ENCODE measurements around the gene CPEB3. TPM values are rescaled to one million over a fixed set of nuclear protein-coding genes. Genes with fewer than 3 reads are reported as not detected.
A peak's percentile ranks its signal among the peaks of the same experiment; 100 is the strongest.

CPEB3 gene
- total RNA-seq, 1 donor from 2014 or later: 8.0 TPM

DNA sequence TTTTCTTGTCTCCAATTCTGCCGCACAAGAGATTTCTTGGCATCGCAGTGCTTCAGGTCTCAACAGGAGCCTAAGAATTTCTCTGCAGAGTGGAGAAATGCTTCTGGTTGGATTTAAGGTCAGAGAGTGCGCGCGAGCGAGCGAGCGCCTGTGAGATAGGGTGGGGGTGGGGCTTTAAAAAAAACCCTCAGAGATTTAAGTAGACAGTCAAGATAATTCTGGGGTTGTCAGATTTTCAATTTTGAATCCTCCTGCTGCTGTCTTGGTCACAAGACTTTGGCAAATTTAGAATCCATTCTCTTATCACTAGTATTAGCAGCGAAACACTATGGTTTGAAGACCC is 49.7 kb downstream of the CPEB3 start:
- Mint-ChIP-seq H3K27me3 (ENCODE audit: unreplicated experiment) (peaks cover 7% of the 10 kb centered on the region), H3K4me1 (ENCODE audit: low read depth, unreplicated experiment) (peaks cover 21% of the 10 kb centered on the region), H3K27ac (ENCODE audit: unreplicated experiment) (peak overlapping the region; percentile 95), H3K4me3 (ENCODE audit: unreplicated experiment) (peak overlapping the region; percentile 97), H3K9me3 (ENCODE audit: unreplicated experiment) (peaks cover 10% of the 10 kb centered on the region), H3K36me3 (ENCODE audit: unreplicated experiment) (no peaks in the 10 kb centered on the region)
- TF ChIP-seq, protein P1, sequence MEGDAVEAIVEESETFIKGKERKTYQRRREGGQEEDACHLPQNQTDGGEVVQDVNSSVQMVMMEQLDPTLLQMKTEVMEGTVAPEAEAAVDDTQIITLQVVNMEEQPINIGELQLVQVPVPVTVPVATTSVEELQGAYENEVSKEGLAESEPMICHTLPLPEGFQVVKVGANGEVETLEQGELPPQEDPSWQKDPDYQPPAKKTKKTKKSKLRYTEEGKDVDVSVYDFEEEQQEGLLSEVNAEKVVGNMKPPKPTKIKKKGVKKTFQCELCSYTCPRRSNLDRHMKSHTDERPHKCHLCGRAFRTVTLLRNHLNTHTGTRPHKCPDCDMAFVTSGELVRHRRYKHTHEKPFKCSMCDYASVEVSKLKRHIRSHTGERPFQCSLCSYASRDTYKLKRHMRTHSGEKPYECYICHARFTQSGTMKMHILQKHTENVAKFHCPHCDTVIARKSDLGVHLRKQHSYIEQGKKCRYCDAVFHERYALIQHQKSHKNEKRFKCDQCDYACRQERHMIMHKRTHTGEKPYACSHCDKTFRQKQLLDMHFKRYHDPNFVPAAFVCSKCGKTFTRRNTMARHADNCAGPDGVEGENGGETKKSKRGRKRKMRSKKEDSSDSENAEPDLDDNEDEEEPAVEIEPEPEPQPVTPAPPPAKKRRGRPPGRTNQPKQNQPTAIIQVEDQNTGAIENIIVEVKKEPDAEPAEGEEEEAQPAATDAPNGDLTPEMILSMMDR (IDR thresholded peaks at IDR 0.05; ENCODE audit: partially characterized antibody, unreplicated experiment): no peak
- DNase-seq: peak; percentile 18

DNA sequence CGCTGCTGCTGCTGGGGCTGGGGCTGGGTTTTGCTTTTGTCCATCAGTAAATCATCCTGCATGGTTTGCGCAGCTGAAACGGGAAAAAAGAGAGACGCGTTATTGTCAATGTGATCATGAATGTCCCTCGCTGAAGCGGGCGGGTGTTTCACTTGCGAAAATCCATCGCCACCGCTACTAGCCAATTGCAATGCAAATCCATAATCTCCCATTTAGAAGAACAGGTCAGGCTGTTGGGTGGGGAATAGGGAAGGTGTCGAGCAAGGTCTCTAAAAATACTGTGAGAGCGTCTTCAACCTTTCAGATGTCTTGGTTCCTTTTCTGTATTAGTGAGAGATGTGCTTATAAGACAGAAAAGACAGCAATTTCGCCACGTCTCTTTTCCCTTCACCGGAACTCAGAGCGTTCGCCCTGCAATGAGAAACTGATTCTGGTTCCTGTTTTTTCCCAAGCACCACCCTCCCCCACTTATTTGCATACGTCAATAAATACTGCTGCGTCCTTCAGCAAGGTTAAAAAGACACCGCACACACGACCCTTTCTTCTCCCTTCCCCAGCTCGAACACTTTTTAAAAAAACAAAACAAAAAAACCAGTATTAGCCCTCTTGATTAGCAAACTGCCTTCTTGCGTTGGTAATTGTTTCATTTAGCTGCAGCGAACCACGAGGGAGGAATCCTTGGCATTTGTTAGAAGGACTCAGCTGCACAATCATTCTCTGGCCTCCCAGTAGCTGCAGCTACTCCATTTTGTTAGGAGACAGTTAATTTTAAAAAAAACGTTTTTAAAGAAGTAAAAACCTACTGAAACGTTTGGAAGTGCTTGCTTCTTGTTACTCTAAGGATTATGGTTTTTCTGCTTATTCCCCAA is 50.4 kb downstream of the CPEB3 start:
- peak; percentile 30 for DNase-seq
- Mint-ChIP-seq H3K4me3 (ENCODE audit: unreplicated experiment) (peak overlapping the region; percentile 97), H3K27me3 (ENCODE audit: unreplicated experiment) (peaks cover 7% of the 10 kb centered on the region), H3K36me3 (ENCODE audit: unreplicated experiment) (no peaks in the 10 kb centered on the region), H3K27ac (ENCODE audit: unreplicated experiment) (peak overlapping the region; percentile 95), H3K4me1 (ENCODE audit: low read depth, unreplicated experiment) (peaks cover 21% of the 10 kb centered on the region), H3K9me3 (ENCODE audit: unreplicated experiment) (peaks cover 10% of the 10 kb centered on the region)
- TF ChIP-seq, protein P1 (IDR thresholded peaks at IDR 0.05; ENCODE audit: partially characterized antibody, unreplicated experiment): no peak

DNA sequence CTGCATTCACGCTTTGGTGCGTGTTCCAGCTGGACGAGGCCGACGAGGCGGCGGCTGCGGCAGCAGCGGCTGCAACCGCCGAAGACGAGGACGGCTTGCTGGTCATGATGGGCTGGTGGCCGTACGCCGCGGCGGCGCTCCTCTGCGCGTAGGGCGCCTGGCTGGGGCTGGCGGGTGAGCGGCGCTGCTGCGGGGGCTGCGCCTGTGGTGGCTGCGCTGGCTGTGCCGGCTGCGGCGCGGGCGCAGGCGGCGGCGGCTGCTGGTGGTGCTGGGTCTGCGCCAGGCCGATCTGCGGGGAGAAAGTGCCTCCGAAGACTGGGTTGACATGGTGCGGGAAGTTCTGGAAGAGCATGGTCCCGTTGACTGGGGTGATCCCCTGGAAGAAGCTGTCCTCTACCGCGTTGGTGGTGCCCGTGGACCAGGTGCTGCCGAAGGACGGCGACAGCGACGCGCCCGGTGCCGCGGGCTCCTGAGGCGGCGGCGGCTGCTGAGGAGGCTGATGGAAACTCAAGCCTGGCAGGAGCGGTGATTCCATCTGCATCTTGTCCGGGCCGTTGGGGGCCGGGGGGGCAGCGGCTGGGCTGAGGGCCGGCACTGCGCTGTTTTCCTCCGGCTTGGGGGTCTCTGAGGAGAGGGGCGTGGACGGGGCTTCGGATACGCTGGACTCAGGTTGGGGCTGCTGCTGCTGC is 51.1 kb downstream of the CPEB3 start:
- Mint-ChIP-seq H3K4me3 (ENCODE audit: unreplicated experiment) (peak overlapping the region; percentile 97), H3K27ac (ENCODE audit: unreplicated experiment) (peak overlapping the region; percentile 95), H3K9me3 (ENCODE audit: unreplicated experiment) (peaks cover 10% of the 10 kb centered on the region), H3K4me1 (ENCODE audit: low read depth, unreplicated experiment) (peaks cover 21% of the 10 kb centered on the region), H3K36me3 (ENCODE audit: unreplicated experiment) (no peaks in the 10 kb centered on the region), H3K27me3 (ENCODE audit: unreplicated experiment) (peaks cover 8% of the 10 kb centered on the region)
- peak; percentile 73 for DNase-seq
- TF ChIP-seq, protein P1 (IDR thresholded peaks at IDR 0.05; ENCODE audit: partially characterized antibody, unreplicated experiment): no peak

DNA sequence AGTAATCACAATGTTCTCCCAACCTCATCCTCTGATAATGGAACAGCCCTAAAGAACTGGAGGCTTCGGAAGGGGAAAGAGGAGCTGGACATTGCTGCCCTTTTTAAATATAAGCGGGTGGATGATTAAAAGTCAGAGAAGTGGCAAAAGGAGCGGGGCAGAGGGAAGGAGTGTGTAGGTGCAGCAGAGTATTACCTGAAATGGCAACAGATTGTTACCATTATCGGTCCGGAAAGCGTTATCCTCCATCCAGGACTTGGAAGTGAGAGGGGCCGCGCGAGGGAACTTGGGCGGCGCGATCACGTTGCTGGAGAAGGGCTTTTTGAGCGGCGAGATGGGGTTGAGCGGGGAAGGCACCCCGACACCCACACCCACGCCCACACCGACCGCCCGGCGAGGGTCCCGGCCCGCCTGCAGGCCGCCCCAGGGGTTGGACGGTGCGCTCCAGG is 51.7 kb downstream of the CPEB3 start:
- Mint-ChIP-seq H3K27ac (ENCODE audit: unreplicated experiment) (peak overlapping the region; percentile 76), H3K4me3 (ENCODE audit: unreplicated experiment) (peak overlapping the region; percentile 96), H3K9me3 (ENCODE audit: unreplicated experiment) (peaks cover 10% of the 10 kb centered on the region), H3K27me3 (ENCODE audit: unreplicated experiment) (peaks cover 9% of the 10 kb centered on the region), H3K36me3 (ENCODE audit: unreplicated experiment) (no peaks in the 10 kb centered on the region), H3K4me1 (ENCODE audit: low read depth, unreplicated experiment) (peaks cover 21% of the 10 kb centered on the region)
- no peak for DNase-seq
- TF ChIP-seq, protein P1 (IDR thresholded peaks at IDR 0.05; ENCODE audit: partially characterized antibody, unreplicated experiment): no peak

All from glutamatergic neuron (in vitro differentiated cells).